HG03108 (cell line): Measurements from ENCODE around the gene C7orf33.
"Not testable (repeated sequence)": the region's sequence is repeated elsewhere in the genome, so short reads cannot be mapped to it uniquely, and the experiment has no call there.

ENCODE experiments used
- ATAC-seq: cut with Tn5 transposase; IDR thresholded peaks from one replicate; pipeline ENCODE4 v1.9.1; 2021; ENCODE audit warnings: moderate library complexity; ENCODE audit not compliant: unreplicated experiment

C7orf33 gene

GRCh38 chr7:148579366-148579765 lies 11.2 kb upstream of the C7orf33 start:
- no peak for ATAC-seq

DNA sequence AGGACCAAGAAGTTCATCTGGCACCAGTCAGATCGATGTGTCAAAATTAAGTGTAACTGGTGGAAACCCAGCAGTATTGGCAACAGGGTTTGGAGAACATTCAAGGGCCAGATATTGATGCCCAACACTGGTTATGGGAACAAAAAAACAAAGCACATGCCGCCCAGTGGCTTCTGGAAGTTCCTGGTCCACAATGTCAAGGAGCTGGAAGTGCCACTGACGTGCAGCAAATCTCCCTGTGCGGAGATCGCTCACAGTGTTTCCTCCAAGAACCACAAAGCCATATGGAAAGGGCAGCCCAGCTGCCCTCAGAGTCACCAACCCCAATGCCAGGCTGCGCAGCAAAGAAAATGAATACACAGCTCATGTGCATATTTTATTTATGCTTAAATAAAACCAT lies 10.1 kb upstream of the C7orf33 start:
- no peak for ATAC-seq

GRCh38 chr7:148581624-148582023 lies 8.9 kb upstream of the C7orf33 start:
- ATAC-seq = no peak

DNA sequence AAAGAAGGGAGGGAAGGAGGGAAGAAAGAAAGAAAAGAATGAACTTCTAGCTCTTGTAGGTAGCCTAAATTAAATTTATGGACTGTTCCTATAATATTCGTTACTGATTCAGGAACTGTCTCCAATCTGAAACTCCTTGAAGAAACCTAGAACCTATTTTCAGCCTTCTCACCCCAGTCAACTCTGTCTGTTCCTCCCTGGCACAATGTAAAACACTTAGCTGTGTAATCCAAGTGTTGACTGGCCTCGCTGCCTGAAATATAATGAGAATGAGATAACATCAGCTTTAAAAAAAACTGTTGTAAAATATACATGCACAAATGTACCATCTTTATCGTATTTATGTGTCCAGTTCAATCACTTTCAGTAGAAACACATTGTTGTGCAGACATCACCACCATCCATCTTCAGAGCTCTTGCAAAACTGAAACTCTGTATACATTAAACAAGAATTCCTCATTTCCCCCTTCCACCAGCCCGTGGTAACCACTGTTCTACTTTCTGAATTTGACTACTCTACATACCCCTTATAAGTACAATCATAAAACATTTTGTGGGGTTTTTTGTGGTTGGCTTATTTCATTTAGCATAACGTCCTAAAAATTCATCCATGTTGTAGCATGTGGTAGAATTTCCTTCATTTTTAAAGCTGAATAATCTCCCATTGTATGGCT lies 6.3 kb upstream of the C7orf33 start:
- peak; percentile 86 for ATAC-seq

GRCh38 chr7:148585399-148585798 lies 5.2 kb upstream of the C7orf33 start:
- ATAC-seq = no peak

DNA sequence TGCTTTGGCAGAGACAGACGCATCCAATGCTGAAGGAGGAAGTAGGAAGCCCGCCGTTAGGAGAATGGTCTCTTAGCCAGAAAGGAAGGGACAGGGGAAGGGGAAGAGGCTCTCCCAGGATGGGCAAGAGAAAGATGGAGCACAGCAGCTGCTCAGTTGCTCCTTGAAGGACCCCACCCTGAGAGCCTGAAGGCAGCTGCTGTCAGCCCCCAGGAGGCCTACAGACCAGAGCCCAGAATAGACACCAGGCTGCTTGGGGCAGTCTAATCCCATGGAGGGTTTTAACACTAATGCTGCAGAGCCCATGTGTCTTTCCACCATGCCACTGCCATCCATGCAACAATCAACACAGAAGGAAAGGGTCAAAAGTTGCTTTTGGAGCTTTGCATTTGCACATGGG lies 3.5 kb upstream of the C7orf33 start:
- no peak for ATAC-seq

GRCh38 chr7:148588168-148588567 lies 2.4 kb upstream of the C7orf33 start:
- no peak for ATAC-seq

DNA sequence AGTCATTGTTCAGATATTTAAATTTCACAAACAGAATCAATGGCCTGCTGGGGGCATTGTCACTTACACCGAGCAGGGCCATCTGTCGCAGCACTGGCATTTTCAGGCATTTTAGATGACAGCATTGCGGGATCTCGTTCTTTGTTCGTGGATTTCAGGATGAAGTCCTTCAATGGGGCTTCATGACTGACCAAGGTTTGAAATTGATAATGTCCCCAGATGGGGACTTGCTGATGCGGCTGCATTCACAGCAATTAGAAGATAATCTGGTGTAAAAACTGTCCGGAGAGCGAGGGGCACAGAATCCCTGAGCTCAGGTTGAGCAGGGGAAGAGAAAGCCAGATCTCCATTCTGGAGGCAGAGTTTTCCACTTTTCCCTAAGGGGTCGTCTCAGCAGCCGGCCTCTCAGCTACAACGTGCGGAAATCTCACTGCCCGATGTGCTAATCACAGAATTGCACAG lies 1.9 kb upstream of the C7orf33 start:
- no peak for ATAC-seq

- no peak for ATAC-seq
Measured at GRCh38 chr7:148589640-148590039, 926 bp upstream of the C7orf33 start.

DNA sequence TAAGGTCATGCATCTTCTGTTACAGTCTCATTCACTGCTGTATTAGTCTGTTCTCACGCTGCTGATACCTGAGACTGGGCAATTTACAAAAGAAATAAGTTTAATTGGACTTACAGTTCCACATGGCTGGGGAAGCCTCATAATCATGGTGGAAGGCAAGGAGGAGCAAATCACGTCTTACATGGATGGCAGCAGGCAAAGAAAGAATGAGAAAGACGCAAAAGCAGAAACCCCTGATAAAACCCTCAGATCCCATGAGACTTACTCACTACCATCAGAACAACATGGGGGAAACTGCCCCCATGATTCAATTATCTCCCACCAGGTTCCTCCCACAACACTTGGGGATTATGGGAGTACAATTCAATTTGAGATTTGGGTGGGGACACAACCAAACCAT lies 5.8 kb downstream of the C7orf33 start:
- ATAC-seq = not testable (repeated sequence)

- ATAC-seq = no peak
Measured at GRCh38 chr7:148598351-148598750, 7.8 kb downstream of the C7orf33 start.

GRCh38 chr7:148605350-148605749 lies 14.8 kb downstream of the C7orf33 start:
- ATAC-seq = no peak

- ATAC-seq = no peak
Measured at GRCh38 chr7:148607151-148607661, 16.6 kb downstream of the C7orf33 start.

GRCh38 chr7:148609045-148609725 lies 18.6 kb downstream of the C7orf33 start:
- ATAC-seq = no peak

DNA sequence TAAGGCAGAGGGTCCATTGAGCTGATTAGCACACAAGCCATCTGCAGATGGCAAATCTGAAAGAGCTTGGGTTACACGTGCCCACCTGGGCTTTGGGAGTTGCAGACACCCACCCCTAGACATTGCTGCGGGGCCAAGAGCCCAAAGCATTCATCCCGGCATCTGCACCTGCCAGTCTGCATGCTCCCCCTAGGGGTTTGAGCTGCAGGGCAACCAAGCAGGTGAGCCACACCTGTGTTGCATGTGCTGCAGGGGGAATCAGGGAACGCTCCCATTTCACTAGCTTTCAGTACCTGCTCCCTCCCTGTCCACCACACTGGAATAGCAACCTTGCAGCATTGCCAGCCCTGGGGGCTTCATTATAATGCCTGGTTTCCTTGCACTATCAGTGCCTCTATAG lies 21.1 kb downstream of the C7orf33 start:
- no peak for ATAC-seq

- no peak for ATAC-seq
Measured at GRCh38 chr7:148615085-148615730, 24.6 kb downstream of the C7orf33 start.

DNA sequence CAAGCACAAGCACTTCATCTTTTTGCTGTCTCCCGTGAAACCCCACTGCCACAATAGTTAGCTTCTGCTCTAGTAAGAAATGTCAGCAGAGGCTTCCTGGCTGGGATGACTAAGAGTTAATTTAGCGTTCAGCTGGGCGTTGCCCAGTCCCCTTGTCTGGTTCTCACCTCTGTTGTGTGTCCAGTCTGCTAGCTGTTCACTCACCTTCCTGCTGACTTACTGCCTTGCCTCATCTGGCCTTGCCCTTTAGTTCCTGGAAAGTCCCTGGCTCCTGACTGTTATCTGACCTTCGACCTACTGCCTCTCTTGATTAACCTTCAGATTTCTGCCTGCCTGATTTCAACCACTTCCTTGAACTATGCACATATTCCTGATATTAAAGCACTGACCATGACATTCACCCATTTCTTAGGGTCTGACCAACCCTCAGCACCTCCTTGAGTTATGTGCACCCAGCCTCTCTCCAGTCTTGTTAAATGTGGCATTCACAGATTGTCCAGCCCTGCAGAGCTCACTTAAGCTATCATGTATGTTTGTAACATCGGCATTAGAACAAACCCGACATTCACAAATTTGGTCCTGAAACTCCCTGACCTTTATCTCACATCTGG lies 30.3 kb downstream of the C7orf33 start:
- no peak for ATAC-seq

- ATAC-seq = no peak
Measured at GRCh38 chr7:148621563-148621962, 31.0 kb downstream of the C7orf33 start.

DNA sequence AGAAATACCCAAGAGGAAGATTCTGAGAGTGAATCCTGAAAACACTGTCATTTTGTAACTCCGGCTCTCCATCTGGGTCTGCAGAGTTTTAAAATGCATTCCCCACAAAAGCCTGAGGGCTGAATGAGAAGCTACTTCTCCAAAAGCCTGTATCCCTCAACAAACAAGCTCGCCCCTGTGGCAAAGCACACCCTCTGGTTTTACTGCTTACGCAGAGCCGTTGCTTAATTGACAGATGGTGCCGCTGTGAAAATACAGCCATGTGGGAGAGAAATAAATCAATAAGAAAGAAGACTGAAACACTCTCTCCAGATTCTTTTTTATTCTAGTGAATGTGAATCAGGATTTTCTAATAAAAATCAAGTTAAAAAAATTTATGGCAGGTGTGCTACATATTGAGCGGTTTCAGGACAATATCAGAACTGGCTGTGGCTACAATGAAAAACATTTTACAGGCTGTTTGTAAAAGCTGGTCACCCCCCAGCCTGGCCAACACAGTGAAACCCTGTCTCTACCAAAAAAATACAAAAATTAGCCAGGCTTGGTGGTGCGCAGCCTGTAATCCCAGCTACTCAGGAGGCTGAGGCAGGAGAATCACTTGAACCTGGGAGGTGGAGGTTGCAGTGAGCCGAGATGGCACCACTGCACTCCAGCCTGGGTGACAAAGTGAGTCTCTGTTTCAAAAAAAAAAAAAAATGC lies 32.5 kb downstream of the C7orf33 start:
- no peak for ATAC-seq

DNA sequence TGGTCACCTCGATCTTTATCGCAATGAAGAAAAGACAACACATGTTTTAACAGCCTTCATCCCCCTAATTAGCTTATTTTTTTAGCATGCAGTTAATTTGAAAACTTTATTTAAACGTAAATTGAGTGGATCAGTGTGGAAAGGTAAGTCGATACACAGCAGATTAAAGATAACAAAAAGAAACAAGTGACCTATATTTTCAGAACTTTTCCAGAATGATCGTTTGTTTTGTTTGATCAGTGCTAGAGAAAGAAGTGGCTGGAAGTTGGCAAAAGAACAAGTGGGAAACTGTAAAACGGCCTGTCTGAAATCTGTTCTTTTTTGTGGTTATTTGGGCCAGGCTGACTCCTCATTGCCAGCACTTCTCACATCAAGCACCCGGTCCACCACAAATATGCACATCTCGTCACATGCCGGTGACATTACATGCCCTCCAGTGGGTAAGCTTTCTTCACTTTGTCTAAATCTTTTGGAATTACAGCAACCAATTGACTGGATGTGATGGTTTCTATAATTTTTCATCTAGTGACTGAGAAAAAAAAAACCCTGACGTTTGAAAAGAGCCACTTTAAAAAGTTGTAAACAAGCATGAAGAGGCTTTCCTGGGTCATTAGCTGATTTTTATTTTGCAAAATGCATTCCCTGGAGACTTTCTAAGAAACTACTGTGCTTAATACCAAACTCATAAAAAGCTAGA lies 33.2 kb downstream of the C7orf33 start:
- ATAC-seq = no peak
